HuH-7.5 (cell line): ENCODE data around the gene DENND4B.

ENCODE experiments used
- DNase-seq: peaks from one replicate; pipeline ENCODE4 v3.0.0; 2011; ENCODE audit warnings: low spot score

Gene DENND4B

DNA sequence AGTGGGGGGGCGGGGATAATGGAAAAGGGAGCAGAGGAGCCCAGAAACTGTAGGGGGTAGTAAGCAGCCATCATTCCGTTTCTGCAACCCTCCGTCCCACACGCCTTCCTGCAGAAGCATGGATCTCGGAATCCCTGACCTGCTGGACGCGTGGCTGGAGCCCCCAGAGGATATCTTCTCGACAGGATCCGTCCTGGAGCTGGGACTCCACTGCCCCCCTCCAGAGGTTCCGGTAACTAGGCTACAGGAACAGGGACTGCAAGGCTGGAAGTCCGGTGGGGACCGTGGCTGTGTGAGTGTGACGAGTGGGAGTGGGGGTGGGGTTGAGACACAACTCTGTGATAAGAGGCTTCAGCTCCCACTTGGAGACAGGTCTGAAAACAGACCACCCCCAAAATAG is 21.9 kb upstream of the DENND4B start:
- no peak for DNase-seq

DNA sequence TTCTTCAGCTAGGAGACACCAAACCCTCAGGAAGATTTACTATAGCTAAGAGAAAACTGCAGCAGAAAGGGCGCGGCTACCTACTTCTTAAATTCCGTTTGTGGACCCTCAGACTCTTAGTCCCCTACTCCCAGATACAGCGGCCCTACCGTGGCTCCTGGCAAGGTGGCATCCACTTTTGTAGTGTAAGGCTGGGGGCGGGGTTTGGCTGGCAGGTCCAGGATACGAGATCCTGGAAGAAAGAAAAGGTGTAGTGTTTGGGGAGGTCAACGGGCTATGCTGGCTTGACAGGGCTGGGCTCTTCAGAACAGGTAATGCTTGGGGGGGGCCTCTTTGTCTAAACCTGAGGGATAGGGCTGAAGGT is 21.5 kb upstream of the DENND4B start:
- no peak for DNase-seq

DNA sequence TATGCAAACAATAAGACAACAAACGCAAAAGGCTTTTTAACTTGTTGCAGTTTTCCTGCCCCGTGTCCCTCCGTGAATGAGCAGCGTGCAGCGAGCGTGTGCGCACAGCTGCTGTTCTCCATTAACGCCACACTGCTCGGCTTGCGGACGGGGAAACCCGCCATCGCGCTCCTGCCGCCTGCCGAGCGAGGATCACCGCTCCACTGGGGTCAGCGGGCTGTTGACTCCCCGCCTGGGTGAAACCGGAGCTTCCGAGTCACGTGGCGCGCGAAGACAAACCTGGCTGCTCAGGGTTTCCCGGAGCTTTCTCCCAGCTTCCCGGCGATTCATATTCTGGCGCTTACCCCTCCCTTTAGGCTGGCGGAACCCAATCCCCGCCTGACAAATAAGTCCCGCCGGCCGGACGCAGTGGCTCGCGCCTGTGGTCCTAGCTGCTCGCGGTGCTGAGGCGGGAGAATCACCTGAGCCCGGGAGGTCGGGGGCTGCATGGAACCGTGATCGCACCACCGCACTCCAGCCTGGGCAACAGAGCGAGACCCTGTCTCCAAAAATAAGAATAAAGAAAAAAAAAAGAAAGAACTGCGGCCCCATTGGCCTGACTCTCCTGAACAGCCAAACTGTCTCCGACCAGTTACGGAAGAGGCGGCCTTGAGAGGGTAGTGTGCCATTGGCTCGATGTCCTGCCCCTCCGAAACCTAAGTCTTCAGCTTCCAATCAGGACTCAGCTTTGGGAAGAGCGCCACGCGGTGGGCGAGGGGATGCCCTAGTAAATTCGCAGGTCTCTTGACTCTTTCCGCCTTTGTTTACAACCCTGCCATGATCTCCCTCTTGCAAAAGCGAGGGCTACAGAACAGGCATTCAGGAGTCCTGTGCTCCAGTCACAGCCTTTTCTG is 20.8 kb upstream of the DENND4B start, which contains the start of gene CREB3L4:
Gene CREB3L4 (plus strand): TSS at position 796 of the 893 bp plus-strand sequence. CDS start 624 bp downstream, outside the sequence.
- peak; percentile 86 for DNase-seq

DNA sequence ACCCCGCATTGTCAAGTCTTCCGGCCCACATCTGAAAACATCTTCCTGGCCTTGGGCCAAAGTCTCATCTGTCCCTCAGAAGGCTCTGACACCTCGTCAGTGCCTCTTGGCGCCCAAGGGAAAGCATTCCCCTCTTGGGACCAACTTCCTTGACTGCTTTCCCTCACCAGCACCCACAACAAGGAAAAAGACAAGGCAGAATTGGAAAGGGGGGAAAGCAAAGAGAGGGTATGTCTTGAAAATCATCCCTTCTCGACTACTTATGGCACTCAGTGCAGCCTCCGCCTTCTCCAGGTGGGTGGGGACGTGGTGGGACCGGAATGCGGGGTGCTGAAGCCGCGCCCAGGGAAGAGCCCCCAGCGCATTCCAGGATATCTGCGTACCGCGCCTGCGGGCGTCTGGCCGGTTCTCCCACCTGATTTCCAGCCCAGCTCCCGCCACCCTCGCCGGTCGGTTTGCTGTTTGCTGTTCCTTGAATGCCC is 17.4 kb upstream of the DENND4B start:
- no peak for DNase-seq

DNA sequence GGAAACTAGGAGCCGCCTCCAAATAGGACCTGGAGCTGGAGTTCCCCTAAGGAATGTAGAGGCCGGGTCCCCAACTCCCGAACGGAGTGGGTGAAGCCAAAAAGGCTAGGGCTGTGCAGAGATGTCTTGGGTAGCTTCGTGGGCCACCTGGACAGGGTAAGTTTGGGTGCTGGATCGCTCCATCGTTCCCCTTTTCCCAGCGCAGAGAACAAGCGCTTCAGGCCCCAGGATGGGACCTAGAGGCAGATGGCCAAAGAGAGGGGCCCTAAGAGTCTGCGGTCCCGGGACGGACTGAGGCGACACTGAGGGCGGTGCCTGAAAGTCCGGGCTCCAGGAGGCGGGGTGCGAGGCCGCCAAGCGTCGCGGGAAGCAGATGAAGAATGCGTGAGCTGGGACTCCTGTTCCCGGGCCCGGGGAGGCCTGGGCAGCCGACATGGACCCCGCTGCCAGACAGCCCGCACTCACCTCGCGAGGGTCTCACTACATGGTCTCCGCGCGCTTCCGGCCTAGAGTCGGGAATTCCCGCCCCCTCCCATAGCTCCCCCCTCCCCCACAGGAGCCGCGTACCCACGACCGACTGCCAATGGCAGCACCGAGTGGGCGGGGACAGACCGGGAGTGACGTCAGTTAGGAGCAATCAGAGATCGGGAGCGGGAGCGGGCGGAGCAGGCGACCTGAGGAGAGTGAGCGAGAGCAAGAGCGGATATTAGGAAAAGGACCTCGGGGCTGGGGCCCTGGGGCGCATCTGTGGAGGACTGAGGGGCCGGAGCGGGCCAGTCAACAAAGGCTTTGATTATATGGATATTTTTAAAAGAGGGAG is 16.7 kb upstream of the DENND4B start, which contains the start of gene SLC39A1:
Gene SLC39A1 (minus strand): TSS at position 508 of the 820 bp plus-strand sequence. CDS start 822 bp downstream, outside the sequence.
- DNase-seq, result peak; percentile 97

DNA sequence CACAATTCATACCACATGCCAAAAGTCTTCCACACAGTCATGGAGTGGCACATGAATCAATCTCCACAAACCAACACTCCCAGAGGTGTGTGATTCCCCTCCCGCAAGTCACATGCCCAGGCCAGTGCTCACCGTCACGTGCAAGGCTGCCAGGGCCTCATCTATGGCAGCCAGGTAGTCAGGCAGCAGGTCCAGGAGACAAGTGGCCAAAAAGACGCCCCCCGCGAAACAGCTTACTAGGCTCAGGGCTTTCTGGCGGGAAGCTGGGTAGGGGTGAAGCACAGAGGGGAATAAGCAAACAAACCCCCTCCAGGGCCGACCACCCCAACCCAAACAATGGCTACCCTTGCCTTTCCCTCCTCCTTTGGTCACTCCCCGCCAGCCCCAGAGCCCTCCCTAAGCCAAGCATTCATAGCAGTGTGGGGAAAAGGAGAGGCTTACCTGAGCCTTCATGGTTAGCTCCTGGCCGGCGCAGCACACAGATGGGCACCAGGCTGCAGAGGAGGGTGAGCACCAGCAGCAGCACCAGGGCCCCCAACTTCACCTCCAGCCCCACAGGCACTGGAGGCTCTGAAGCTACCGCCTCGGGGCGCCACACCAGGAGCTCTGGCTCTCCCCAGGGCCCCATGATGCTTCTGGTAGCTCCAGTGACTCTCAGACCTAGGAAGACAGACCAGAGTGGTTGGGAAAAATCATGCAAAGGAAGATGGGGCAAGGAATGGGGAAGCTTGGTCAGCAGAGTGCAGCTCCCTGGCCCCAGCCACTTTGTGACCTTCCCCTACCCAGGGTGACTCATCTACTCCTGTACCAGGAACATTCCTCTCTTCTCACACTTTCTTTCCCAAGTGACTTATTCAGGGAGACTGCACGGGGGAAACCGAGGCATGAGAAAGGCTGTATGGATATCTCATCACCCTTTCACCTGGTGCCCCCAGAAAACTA is 15.8 kb upstream of the DENND4B start:
- no peak for DNase-seq

DNA sequence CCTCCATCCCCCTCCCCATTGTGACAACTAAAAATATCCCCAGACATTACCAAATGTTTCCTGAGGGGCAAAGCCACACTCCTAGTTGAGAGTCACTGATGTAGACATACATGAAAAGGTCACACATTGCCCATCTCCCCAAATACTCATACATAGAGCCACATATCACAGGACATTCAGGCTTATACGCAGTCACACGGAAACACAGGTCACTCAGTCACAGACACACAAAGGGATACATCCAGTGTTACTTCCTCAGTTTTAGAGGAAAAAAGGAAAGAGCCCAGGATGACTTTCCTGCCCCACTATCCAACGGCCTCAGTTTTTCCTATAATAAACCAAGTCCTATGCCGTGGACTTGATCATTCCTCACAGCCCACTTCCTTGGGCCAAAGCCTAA is 14.9 kb upstream of the DENND4B start:
- DNase-seq, result no peak

DNA sequence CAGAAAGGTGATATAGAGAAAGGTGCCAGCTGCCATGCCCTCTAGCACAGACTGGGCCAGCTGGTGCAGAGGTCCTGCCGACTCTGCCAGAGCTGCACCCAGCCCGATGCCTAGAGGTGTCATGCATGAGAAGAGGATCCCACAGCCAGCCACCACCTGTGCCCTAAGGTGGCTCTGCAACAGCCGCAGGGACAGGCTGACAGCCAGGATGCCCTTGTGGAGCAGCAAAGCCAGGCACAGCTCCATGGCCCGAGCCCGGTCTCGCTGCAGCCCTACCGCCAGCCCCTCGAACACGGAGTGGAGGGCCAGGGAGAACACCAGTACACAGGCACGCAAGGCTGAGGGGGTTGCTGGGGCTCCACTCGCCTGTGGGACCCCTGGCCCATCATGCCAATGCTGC is 13.7 kb upstream of the DENND4B start:
- no peak for DNase-seq

DNA sequence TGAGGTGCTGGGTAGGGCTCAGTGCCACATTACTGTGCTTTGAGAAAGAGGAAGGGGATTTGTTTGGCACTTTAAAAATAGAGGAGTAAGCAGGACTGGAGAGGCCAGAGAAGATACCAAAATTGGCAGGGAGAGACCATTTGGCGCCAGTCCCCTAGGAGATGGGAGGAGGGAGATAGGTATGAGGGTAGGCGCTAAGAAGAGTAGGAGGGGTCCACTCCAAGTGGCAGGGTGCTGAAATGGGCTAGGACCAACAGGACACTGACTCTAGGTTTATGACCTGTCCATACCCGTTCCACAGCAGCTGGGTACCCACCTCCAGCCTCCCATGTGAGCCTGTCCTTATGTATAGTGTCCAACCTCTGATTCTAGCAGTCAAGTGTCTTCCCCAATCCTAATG is 12.9 kb upstream of the DENND4B start:
- DNase-seq, result no peak

DNA sequence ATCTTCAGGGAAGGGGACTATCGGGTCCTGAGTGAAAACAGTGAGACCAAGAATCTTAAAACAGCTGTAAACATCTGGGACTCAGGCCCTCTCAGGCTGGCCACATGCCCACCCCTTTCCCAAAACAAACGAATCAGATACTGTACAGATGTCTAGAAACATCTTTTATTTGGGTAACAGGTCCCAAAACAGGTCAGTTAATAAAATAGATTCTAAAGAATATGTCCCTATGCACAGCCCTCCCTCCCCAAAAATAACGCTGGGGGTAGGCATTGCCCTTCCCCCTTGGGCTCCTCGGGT is 12.4 kb upstream of the DENND4B start:
- DNase-seq, result no peak

DNA sequence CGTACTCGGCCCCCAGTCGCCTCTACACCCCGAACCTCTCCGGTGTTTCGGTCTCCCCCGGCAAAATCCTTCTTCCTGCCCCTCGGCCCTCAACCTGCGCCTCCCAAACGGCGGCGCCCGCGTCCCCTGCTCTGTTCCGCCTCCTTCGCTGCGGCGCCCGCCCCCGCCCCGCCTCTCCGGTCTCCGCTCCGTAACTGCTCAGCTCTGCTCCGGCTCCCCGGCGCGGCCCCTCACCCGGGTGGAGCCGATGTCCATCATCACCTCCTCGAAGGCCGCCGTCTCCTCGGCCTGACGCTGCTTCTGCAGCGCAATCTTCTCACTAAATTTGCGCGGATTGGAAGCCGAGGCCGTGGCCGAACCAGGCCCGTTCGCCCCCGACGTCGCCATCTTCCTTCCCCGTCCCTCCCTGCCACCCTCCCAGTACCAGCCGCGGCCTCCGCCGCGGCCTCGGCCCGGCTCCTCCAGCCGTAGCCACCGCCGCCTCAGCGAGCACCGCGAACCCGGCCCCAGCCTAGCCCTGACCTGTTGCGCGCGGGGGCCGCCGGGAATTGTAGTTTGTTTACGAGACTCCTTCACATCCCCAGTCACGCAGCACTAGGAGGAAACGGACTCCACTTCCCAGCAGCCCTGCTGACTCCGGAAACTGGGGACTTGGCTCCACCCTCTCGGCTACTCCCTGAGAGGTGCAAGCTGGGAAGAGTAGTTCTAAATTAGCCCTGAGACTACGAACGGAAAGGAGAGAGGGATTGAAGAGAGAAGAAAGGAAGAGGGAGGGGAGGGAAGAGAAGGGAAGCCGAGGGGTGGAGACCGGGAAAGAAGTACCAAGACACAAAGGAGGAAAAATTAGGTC is 11.8 kb upstream of the DENND4B start, which contains the start of gene CRTC2:
Gene CRTC2 (minus strand): TSS at position 502 of the 850 bp plus-strand sequence. CDS start 115 bp downstream, at position 387.
- DNase-seq, result peak; percentile 99

DNA sequence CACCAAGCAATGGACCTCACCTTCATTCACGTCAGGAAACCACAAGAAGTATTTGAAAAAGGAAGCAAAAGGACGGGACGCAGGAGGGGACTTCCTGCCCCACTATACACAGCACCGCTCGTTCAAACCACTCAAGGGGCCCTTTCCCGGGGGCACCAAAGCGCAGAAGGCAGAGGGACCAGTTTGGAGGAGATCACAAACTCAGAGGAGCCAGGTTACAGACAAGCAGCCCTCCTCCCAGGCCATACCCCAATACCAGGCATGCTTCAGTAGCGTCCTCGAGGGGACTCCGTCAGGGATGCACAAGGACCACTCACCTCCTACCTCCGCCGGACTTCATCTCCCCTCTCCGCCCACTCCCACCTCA is 11.2 kb upstream of the DENND4B start:
- DNase-seq, result no peak

DNA sequence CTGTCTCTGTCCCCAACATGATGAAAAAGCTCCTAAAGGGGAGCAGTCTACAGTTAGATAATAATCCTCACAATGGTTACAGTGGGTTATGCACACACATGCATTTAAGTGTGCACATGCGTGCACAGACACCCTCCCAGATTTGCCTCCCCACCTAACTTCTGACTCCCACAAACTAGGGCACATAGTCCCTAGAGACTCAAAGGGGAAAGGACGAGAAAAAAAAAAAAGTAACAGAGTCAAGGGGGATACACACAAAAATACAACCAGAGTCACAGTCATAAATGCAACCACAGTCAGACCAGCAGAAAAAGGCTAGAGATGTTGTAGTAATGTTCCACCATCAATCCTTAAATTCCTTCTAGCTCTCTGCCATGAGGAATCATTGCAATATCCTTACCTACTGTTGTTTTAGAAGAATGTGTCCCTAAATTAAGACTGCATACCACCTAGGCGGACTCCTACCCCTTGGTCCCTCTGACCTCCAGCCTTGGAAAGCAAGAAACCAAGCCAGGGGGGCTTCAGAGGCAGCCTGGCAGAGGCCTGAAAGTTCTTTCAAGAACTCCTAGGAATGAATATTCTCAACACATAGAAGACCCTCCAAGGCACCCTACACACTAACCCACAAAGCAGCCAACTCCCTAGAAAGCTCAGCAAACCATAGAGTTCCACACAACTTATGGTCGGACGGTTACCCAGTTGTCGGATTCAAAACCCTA is 10.6 kb upstream of the DENND4B start:
- DNase-seq, result no peak

DNA sequence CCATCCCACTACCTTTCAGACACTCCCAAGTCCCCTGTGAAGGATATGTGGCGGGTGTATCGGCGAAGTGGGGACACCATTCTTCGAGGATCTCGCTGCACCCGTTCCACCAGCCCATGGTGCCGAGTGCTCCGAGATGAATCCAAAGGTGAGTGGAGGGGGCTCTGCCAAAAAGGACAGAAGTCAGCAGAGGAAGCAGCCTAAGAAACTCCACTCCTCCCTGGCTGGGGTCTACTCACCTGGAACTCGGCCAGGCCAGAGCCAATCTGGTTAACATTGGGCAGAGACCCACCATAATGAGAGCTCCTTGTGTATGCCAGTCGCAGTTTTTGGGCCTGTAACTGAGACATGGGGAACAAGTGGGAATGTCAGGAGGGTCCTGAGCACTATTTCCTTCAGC is 8.3 kb upstream of the DENND4B start:
- no peak for DNase-seq

DNA sequence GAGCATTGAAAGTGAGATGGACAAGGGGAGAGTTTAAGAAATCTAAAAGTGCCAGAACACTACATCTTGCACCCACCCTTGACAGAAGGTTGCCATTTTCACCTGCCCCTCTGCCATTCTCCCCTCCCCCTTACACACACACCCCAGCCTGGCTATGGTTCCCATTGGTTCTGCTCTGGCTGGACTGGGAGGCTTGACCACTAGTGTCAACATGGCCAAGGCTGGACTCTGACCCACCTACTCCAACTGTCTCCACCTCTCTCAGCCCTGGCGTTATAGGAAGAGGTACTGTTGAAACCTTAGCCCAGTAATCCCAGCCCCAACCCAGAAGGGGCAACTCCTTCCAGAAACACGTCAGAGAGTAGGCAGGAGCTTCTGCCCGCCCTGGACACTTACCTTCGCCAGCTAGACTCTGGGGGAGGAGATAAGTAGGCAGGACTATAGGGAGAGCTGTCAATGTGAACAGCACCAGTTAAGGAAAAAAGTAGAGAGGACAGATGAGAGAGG is 7.4 kb upstream of the DENND4B start:
- peak; percentile 89 for DNase-seq

DNA sequence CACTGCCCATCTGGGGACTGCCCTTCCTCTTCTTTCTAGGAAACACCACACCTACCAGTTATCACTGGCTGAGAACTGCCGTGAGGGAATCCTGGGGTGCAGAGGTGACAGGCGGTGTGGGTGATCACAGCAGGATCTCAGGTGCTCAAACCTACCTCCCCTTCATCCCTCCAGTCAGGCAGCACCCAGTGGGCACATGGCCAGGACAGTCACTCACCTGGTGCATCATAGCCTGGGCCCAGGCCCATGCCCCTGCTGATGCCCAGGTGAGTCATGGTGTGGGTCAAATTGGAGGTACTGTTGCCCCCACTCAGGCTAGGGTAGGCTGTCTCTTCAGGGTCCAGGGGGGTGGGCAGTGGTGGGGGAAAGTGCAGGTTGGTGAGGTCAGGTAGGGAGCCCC is 5.3 kb upstream of the DENND4B start:
- no peak for DNase-seq

DNA sequence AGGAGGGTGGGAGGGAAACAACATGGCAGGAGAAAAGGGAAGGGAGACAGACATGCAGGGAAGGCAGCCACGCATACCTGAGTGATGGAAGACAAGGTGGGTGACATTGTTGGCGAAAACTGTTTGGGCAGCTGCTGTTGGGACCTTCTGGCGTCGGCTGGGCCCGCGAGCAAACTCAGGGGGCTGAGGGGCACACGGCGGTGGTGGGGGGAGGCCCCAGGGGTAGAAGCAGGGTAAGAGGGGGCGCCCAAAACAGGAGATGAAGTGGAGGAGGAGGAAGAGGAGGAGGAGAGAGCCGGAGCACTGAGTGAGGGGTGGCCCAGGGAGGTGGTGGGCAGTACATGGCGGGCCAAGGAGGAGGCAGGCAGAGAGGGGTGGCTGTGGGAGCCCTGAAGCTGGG is 4.7 kb upstream of the DENND4B start:
- DNase-seq, result no peak

DNA sequence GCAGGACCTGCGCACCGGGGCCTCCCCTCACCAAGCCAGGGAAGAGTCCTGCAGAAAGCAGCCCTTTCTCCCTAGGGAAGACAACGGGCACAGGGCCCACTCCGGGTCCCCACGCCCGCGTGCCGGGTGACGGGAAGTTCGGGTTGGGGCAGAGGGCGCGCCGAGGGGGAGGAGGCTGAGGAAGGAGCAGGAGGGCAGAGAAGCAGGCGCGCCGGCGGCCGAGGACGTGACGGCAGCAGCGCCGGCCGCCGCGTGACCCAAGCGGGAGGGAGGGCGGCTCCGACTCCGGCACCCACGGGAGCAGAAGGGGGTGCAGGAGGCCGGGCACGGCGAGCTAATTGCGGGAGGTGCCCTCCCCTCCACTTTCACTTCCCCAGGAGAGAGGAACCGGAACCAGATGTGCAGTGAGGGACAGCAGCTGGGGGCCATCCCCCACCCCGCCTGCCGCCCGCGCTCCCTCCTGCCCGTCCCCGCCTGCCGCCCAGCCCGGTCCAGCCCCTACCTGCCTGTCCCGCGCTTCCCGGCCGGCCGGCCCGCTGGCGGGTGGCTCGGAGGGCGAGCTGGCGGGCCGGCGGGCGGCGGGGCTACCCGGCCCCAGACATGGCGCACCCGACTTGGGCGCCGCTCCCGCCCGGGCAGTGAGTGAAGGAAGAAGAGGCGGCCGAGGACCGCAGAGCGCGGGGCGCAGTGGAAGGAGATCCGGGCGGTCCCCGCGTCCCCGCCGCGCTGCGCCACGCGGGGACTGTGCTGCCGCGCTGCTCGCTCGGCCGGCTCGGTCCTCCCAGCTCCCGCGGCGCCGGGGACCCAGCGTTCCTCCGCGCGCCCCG is 510 bp downstream of the DENND4B start:
- DNase-seq, result peak; percentile 83
